Gastrocnemius medialis (tissue), 4 donors: ENCODE measurements around the gene CPXM1.

Experiments
- POLR2A ChIP-seq, 2 donors: fragments of 450-650 bp; IDR thresholded peaks; one replicate each; pipeline ENCODE4 v1.6.1; 2017; ENCODE audit warnings: antibody characterized with exemption in 2 of 2, mild to moderate bottlenecking in 2 of 2, moderate library complexity in 2 of 2
- TF ChIP-seq, protein P1 (sequence below), 5 experiments: fragments of 450-650 bp in 3 of 5; fragments of 200-600 bp in 2 of 5; sonication (generic) in 2 of 5; IDR thresholded peaks in 4 of 5; conservative IDR thresholded peaks in 1 of 5; 1 replicate in 4 of 5; 2 replicates in 1 of 5; pipeline ENCODE4 v1.5.1; 2016 to 2019; ENCODE audit warnings: antibody characterized with exemption in 5 of 5, mild to moderate bottlenecking in 3 of 5, moderate library complexity in 3 of 5

- TF ChIP-seq, protein P1, sequence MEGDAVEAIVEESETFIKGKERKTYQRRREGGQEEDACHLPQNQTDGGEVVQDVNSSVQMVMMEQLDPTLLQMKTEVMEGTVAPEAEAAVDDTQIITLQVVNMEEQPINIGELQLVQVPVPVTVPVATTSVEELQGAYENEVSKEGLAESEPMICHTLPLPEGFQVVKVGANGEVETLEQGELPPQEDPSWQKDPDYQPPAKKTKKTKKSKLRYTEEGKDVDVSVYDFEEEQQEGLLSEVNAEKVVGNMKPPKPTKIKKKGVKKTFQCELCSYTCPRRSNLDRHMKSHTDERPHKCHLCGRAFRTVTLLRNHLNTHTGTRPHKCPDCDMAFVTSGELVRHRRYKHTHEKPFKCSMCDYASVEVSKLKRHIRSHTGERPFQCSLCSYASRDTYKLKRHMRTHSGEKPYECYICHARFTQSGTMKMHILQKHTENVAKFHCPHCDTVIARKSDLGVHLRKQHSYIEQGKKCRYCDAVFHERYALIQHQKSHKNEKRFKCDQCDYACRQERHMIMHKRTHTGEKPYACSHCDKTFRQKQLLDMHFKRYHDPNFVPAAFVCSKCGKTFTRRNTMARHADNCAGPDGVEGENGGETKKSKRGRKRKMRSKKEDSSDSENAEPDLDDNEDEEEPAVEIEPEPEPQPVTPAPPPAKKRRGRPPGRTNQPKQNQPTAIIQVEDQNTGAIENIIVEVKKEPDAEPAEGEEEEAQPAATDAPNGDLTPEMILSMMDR (IDR thresholded peaks at IDR 0.05 in 4 of 5, conservative IDR thresholded peaks at IDR 0.05 in 1 of 5): no peak
- no peak for TF ChIP-seq POLR2A (IDR thresholded peaks at IDR 0.05)
Observed at GRCh38 chr20:2751347-2751877, 49.0 kb downstream of the CPXM1 start.
